RWPE2 (cell line): ENCODE results near the gene HOXA4.

ENCODE experiments used
- ATAC-seq: fragments of 200-7000 bp; cut with Tn5 transposase; 3 replicates; pipeline ENCODE4 v1.9.1; 2021; ENCODE audit warnings: low read depth
- DNase-seq: peaks from one replicate; pipeline ENCODE4 v3.0.0-alpha.2; 2020; ENCODE audit warnings: low spot score
- H3K27ac ChIP-seq: fragments of 450-650 bp; 2 replicates; pipeline ENCODE4 v1.5.1; 2017; ENCODE audit warnings: mild to moderate bottlenecking; ENCODE audit not compliant: poor library complexity, severe bottlenecking
- H3K27me3 ChIP-seq: fragments of 250-450 bp; sonication (Bioruptor Pico); 2 replicates; pipeline ENCODE4 v1.5.1; 2021; ENCODE audit warnings: mild to moderate bottlenecking, moderate library complexity; ENCODE audit not compliant: insufficient read depth, poor library complexity, severe bottlenecking
- H3K36me3 ChIP-seq: fragments of 250-450 bp; sonication (Bioruptor Pico); 2 replicates; pipeline ENCODE4 v1.5.1; 2020; ENCODE audit warnings: low read depth, mild to moderate bottlenecking, moderate library complexity
- H3K4me1 ChIP-seq: fragments of 250-450 bp; sonication (Bioruptor Pico); 2 replicates; pipeline ENCODE4 v1.5.1; 2021; ENCODE audit warnings: mild to moderate bottlenecking, moderate library complexity; ENCODE audit not compliant: insufficient read depth, poor library complexity, severe bottlenecking
- H3K4me3 ChIP-seq: fragments of 250-450 bp; sonication (Bioruptor Pico); 2 replicates; pipeline ENCODE4 v1.5.1; 2021; ENCODE audit warnings: mild to moderate bottlenecking, moderate library complexity; ENCODE audit not compliant: severe bottlenecking
- H3K9me3 ChIP-seq: fragments of 250-450 bp; sonication (Bioruptor Pico); 2 replicates; pipeline ENCODE4 v1.5.1; 2021; ENCODE audit warnings: mild to moderate bottlenecking, moderate library complexity; ENCODE audit not compliant: severe bottlenecking
- CTCF ChIP-seq: fragments of 450-650 bp; IDR thresholded peaks from one replicate; pipeline ENCODE4 v1.5.1; 2017; ENCODE audit warnings: mild to moderate bottlenecking, moderate library complexity; ENCODE audit not compliant: poor library complexity, severe bottlenecking

Gene HOXA4

GRCh38 chr7:27148756-27149641 is 18.4 kb upstream of the HOXA4 start:
- no peaks in the 10 kb centered on the region for H3K27me3 ChIP-seq
- DNase-seq (no peak), ATAC-seq (peak; percentile 4; the same call in 1 of the 3 replicates)
- H3K4me3 ChIP-seq: peak overlapping the region; percentile 38
- H3K4me1 ChIP-seq: peaks cover 9% of the 10 kb centered on the region
- no peaks in the 10 kb centered on the region for H3K9me3 ChIP-seq
- peak overlapping the region; percentile 85 for H3K27ac ChIP-seq
- no peak for TF ChIP-seq CTCF
- H3K36me3 ChIP-seq: peaks cover 3% of the 10 kb centered on the region; the same call in 1 of the 2 replicates

GRCh38 chr7:27148031-27148755 is 17.6 kb upstream of the HOXA4 start:
- Histone ChIP-seq H3K4me1 (peaks cover 9% of the 10 kb centered on the region), H3K27ac (peak overlapping the region; percentile 85), H3K36me3 (peaks cover 3% of the 10 kb centered on the region; the same call in 1 of the 2 replicates), H3K9me3 (no peaks in the 10 kb centered on the region), H3K4me3 (peak overlapping the region; percentile 38), H3K27me3 (no peaks in the 10 kb centered on the region)
- no peak for DNase-seq
- peak; percentile 13 for ATAC-seq
- TF ChIP-seq CTCF: no peak

- peak within 1 kb of the TSS; percentile 85 for H3K27ac ChIP-seq
- TF ChIP-seq CTCF: no peak
- peaks cover 3% of the 10 kb centered on the region; the same call in 1 of the 2 replicates for H3K36me3 ChIP-seq
- DNase-seq (no peak), ATAC-seq (no peak)
- H3K4me1 ChIP-seq: peaks cover 9% of the 10 kb centered on the region
- H3K4me3 ChIP-seq: peak within 1 kb of the TSS; percentile 38
- H3K9me3 ChIP-seq: no peaks in the 10 kb centered on the region
- H3K27me3 ChIP-seq: no peaks in the 10 kb centered on the region
Measured at GRCh38 chr7:27147199-27148030, 16.9 kb upstream of the HOXA4 start, which contains the start of gene HOXA6. Gene HOXA6, minus strand, starts transcription at chr7:27147774. Its CDS starts 25 bp downstream, at chr7:27147749.

- ATAC-seq (no peak), DNase-seq (no peak)
- Histone ChIP-seq H3K4me3 (no peak overlapping the region), H3K9me3 (no peaks in the 10 kb centered on the region), H3K36me3 (peaks cover 3% of the 10 kb centered on the region; the same call in 1 of the 2 replicates), H3K4me1 (peaks cover 9% of the 10 kb centered on the region), H3K27ac (peak overlapping the region; percentile 85), H3K27me3 (no peaks in the 10 kb centered on the region)
- no peak for TF ChIP-seq CTCF
Measured at GRCh38 chr7:27146491-27147198, 16.1 kb upstream of the HOXA4 start.
